Measurements from ENCODE around the gene ENDOD1.
A peak's percentile ranks its signal among the peaks of the same experiment; 100 is the strongest.

Gene ENDOD1

GRCh38 chr11:95119361-95120060 is 29.9 kb downstream of the ENDOD1 start:
- Histone ChIP-seq H3K9me3 (ENCODE audit: severe bottlenecking) (no peaks in the 10 kb centered on the region), H3K27ac (no peak overlapping the region), H3K36me3 (no peaks in the 10 kb centered on the region), H3K27me3 (ENCODE audit: insufficient read depth, low read depth, severe bottlenecking) (no peaks in the 10 kb centered on the region), H3K4me3 (ENCODE audit: low read depth, low read length) (no peak overlapping the region)
- no peak for DNase-seq
- TF ChIP-seq CTCF (IDR thresholded peaks at IDR 0.05; ENCODE audit: low read depth, low read length) = no peak

GRCh38 chr11:95121698-95122097 is 32.1 kb downstream of the ENDOD1 start:
- Histone ChIP-seq H3K9me3 (ENCODE audit: severe bottlenecking) (no peaks in the 10 kb centered on the region), H3K27me3 (ENCODE audit: insufficient read depth, low read depth, severe bottlenecking) (no peaks in the 10 kb centered on the region), H3K4me3 (ENCODE audit: low read depth, low read length) (no peak overlapping the region), H3K27ac (no peak overlapping the region), H3K36me3 (no peaks in the 10 kb centered on the region)
- TF ChIP-seq CTCF (IDR thresholded peaks at IDR 0.05; ENCODE audit: low read depth, low read length) = no peak
- DNase-seq = peak; percentile 18

- Histone ChIP-seq H3K27ac (no peak overlapping the region), H3K4me3 (ENCODE audit: low read depth, low read length) (no peak overlapping the region), H3K9me3 (ENCODE audit: severe bottlenecking) (no peaks in the 10 kb centered on the region), H3K36me3 (no peaks in the 10 kb centered on the region), H3K27me3 (ENCODE audit: insufficient read depth, low read depth, severe bottlenecking) (no peaks in the 10 kb centered on the region)
- TF ChIP-seq CTCF (IDR thresholded peaks at IDR 0.05; ENCODE audit: low read depth, low read length) = no peak
- no peak for DNase-seq
These were observed 33.9 kb downstream of the ENDOD1 start for GRCh38 chr11:95123556-95123955.

GRCh38 chr11:95128602-95129001 is 39.0 kb downstream of the ENDOD1 start:
- Histone ChIP-seq H3K9me3 (ENCODE audit: severe bottlenecking) (no peaks in the 10 kb centered on the region), H3K4me3 (ENCODE audit: low read depth, low read length) (no peak overlapping the region), H3K36me3 (no peaks in the 10 kb centered on the region), H3K27me3 (ENCODE audit: insufficient read depth, low read depth, severe bottlenecking) (no peaks in the 10 kb centered on the region), H3K27ac (no peak overlapping the region)
- TF ChIP-seq CTCF (IDR thresholded peaks at IDR 0.05; ENCODE audit: low read depth, low read length) = no peak
- no peak for DNase-seq

- Histone ChIP-seq H3K27ac (no peak overlapping the region), H3K36me3 (no peaks in the 10 kb centered on the region), H3K27me3 (ENCODE audit: insufficient read depth, low read depth, severe bottlenecking) (no peaks in the 10 kb centered on the region), H3K4me3 (ENCODE audit: low read depth, low read length) (no peak overlapping the region), H3K9me3 (ENCODE audit: severe bottlenecking) (no peaks in the 10 kb centered on the region)
- no peak for DNase-seq
- no peak for TF ChIP-seq CTCF (IDR thresholded peaks at IDR 0.05; ENCODE audit: low read depth, low read length)
These were observed 43.3 kb downstream of the ENDOD1 start for GRCh38 chr11:95132956-95133355.

GRCh38 chr11:95134491-95134890 is 44.8 kb downstream of the ENDOD1 start:
- no peak for TF ChIP-seq CTCF (IDR thresholded peaks at IDR 0.05; ENCODE audit: low read depth, low read length)
- Histone ChIP-seq H3K27me3 (ENCODE audit: insufficient read depth, low read depth, severe bottlenecking) (no peaks in the 10 kb centered on the region), H3K27ac (no peak overlapping the region), H3K36me3 (no peaks in the 10 kb centered on the region), H3K4me3 (ENCODE audit: low read depth, low read length) (no peak overlapping the region), H3K9me3 (ENCODE audit: severe bottlenecking) (no peaks in the 10 kb centered on the region)
- DNase-seq = peak; percentile 18
